ENCODE results near the gene OCSTAMP.

- TF ChIP-seq POLR2A (IDR thresholded peaks at IDR 0.05) (no peak), CTCF (IDR thresholded peaks at IDR 0.05) (no peak)
Observed at GRCh38 chr20:46568570-46569129, 18.2 kb upstream of the OCSTAMP start.
